SU-DHL-6 (cell line): ENCODE measurements around the gene DAAM2.

Source experiments
- CTCF ChIP-seq: fragments of 200-600 bp; sonication (generic); IDR thresholded peaks from one replicate; pipeline ENCODE4 v1.5.1; 2017; ENCODE audit warnings: antibody characterized with exemption, mild to moderate bottlenecking, low read length, moderate library complexity; ENCODE audit not compliant: insufficient read depth, poor library complexity, severe bottlenecking
- EZH2phosphoT487 ChIP-seq: fragments of 200-600 bp; sonication (generic), shearing (Covaris generic); conservative IDR thresholded peaks from 2 replicates; pipeline ENCODE4 v1.6.1; 2018; ENCODE audit warnings: mild to moderate bottlenecking, antibody characterized with exemption, low read length, moderate library complexity, mixed read lengths

DNA sequence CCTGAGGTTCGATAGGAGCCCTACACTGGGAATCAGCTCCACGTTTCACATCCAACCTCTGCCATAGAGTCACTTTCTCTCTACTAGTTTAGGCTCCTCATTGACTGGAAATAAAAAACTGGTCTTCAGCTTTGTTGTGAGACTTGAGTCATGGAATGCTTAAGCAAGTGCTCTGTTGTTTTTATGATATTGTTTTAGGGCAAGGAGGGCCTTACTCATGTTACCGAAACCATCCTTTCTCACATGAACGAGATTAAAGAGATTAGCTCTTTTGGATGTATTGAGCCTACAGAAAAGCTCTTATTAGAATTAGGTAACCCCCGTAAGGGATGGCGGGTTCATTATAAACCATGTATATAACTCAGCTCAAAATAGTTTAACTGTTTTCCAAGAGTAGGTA is 149.0 kb downstream of the DAAM2 start:
- TF ChIP-seq CTCF (no peak), EZH2phosphoT487 (no peak)
